Measurements from ENCODE around the gene ASB7. TPM values are rescaled to one million over a fixed set of nuclear protein-coding genes. Genes with fewer than 3 reads are reported as not detected.
"Not testable (repeated sequence)": the region's sequence is repeated elsewhere in the genome, so short reads cannot be mapped to it uniquely, and the experiment has no call there.

The ASB7 gene
- polyA plus RNA-seq, 1 donor: 10.4 TPM

DNA sequence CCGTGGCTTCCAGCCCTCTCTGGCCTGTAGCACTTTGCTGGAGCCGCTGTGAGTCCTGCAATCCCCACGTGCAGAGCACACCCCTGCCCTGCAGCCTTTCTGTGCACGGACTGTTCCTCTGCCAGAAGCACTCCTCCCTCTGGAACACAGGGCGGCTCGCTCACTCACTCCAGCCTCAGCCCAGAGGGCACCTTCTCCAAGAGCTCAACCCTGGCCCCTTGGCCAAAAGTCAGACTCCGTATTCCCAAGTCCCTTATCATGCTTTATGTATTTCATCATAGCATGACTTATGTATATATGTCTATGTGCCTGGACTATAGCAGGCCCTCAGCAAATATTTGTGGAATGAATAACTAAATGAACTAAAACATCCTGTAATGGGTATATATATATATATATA is 63.2 kb downstream of the ASB7 start:
- no peak overlapping the region for H3K27ac ChIP-seq (ENCODE audit: low read length)
- peaks cover 11% of the 10 kb centered on the region for H3K27me3 ChIP-seq (ENCODE audit: control insufficient read depth, insufficient read depth, low read length)
- H3K4me3 ChIP-seq (ENCODE audit: low read length): no peak overlapping the region
- DNase-seq: no peak
- peaks cover 9% of the 10 kb centered on the region for H3K4me1 ChIP-seq (ENCODE audit: control insufficient read depth, insufficient read depth, low read length)
- WGBS (ENCODE audit: insufficient coverage, low lambda C conversion rate): no CpG with 5 or more reads among the region's 7 CpGs
- no peaks in the 10 kb centered on the region for H3K9me3 ChIP-seq (ENCODE audit: control insufficient read depth, low read depth, low read length)
- H3K36me3 ChIP-seq (ENCODE audit: control insufficient read depth, insufficient read depth, low read length): no peaks in the 10 kb centered on the region

DNA sequence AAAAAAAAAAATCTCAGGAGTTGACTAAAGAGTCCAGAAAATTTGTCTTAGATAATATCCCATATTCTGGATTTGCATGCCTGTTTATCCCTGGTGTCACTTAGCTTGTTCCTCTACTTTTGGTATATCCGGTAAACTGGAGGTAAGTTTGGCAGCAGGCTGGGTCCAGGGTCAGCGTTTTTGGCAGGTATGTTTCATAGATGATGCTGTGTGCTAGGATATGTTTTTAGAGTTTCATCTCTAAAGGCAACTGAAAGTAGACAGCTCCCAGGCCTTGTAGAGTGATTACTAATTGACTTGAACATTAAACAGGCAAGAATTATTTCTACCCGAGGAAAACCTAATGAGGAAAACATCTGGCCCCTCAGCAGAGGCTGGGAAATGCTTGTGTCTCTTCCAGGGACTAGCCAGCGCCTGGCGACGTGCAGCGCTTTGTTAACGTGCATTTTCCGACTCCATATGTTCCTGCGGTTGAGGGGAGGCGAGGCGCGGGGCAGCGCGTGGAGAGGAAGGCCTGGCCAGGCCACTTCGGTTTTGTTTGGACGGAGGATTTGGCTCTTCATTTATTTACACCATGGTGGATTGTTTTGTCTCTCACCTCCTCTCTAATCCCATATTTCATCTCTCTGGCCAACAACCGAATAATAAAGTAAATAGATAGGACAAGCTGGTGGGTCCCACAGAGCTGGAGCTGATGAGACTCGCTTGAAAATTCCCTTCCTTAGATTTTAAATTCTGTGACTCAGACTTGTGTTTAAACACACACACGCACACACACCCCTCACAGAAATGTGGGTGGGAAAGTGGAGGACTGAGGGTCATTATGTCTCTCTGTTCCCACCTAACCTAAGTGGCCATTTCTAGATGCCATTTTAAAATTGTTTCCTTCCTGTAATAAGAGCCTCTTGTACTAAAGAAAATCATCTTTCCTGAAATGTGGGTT is 65.3 kb downstream of the ASB7 start:
- Histone ChIP-seq H3K9me3 (ENCODE audit: control insufficient read depth, low read depth, low read length) (no peaks in the 10 kb centered on the region), H3K36me3 (ENCODE audit: control insufficient read depth, insufficient read depth, low read length) (no peaks in the 10 kb centered on the region), H3K27ac (ENCODE audit: low read length) (peak overlapping the region; percentile 67), H3K4me1 (ENCODE audit: control insufficient read depth, insufficient read depth, low read length) (peaks cover 9% of the 10 kb centered on the region), H3K27me3 (ENCODE audit: control insufficient read depth, insufficient read depth, low read length) (peaks cover 11% of the 10 kb centered on the region), H3K4me3 (ENCODE audit: low read length) (no peak overlapping the region)
- DNase-seq: peak; percentile 59 to 64
- WGBS (ENCODE audit: insufficient coverage, low lambda C conversion rate): 90% methylated on average over 2 of the region's 20 CpGs

DNA sequence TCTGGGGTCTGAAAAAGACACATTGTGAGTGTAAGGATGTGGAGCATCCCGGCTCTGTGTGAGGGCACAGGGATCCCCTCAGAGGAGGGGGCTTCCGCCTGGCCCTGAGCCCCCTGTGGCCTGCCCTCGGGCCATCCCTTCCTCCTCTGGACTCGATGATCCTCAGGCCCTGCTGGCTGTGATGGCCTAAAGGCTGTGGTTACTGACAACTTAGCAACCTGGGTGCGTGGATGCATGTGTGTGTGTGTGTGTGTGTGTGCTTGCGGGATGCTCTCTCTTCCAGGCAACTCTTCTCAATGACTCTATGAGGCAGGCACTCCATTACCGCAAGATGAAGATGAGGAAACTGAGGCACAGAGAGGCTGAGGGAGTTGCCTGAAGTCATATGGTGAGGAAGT is 66.0 kb downstream of the ASB7 start:
- DNase-seq: peak in 1 of 2 donors; percentile 23
- no peaks in the 10 kb centered on the region for H3K36me3 ChIP-seq (ENCODE audit: control insufficient read depth, insufficient read depth, low read length)
- WGBS (ENCODE audit: insufficient coverage, low lambda C conversion rate): no CpG with 5 or more reads among the region's 7 CpGs
- peak overlapping the region; percentile 67 for H3K27ac ChIP-seq (ENCODE audit: low read length)
- H3K4me1 ChIP-seq (ENCODE audit: control insufficient read depth, insufficient read depth, low read length): peaks cover 9% of the 10 kb centered on the region
- H3K4me3 ChIP-seq (ENCODE audit: low read length): no peak overlapping the region
- H3K9me3 ChIP-seq (ENCODE audit: control insufficient read depth, low read depth, low read length): no peaks in the 10 kb centered on the region
- H3K27me3 ChIP-seq (ENCODE audit: control insufficient read depth, insufficient read depth, low read length): peaks cover 6% of the 10 kb centered on the region

DNA sequence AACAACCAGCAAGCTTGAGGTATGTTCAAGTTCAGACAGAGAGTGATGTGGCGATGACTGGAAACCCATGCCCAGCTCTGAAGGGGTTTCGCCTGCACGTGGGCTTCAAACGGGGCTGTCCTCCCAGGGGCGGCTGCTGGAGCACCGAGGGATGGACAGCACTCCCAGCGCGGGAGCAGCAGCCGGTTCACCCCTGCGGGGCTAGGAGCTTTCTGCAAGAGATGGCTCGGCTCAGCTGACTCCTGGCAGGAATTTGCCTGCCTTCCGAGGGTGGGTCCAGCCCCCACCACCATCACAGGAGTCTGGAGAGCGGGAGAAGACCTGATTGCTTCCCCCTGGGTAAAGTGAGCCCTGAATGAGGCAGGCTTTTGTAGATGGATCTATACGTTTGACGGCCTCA is 66.9 kb downstream of the ASB7 start:
- Histone ChIP-seq H3K4me3 (ENCODE audit: low read length) (no peak overlapping the region), H3K27me3 (ENCODE audit: control insufficient read depth, insufficient read depth, low read length) (no peaks in the 10 kb centered on the region), H3K36me3 (ENCODE audit: control insufficient read depth, insufficient read depth, low read length) (no peaks in the 10 kb centered on the region), H3K4me1 (ENCODE audit: control insufficient read depth, insufficient read depth, low read length) (peaks cover 9% of the 10 kb centered on the region), H3K27ac (ENCODE audit: low read length) (no peak overlapping the region), H3K9me3 (ENCODE audit: control insufficient read depth, low read depth, low read length) (no peaks in the 10 kb centered on the region)
- WGBS (ENCODE audit: insufficient coverage, low lambda C conversion rate): no CpG with 5 or more reads among the region's 15 CpGs
- DNase-seq: no peak

DNA sequence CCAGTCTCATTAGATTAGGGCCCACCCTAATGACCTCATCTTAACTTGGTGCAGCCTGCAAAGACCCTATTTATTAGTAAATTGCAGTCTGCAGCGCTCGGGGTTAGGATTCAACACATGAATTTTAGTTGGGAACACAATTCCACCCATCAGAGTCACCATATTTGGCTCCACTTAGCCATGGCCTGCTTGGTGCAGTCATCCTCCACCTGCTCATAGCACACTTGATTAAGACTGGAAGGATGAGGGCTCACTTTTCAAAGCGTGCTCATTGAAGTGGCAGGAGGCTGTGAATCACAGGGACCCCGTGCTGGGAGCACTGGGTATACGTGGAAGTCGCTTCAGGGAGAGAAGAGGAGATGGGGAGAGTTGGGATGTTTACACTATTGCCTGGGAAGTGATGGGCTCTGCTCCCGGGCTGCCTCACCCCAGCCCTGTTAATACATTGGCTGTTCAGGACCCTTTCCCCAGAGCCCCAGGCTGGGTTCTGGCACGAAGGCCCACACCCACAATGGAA is 68.2 kb downstream of the ASB7 start:
- Histone ChIP-seq H3K4me3 (ENCODE audit: low read length) (no peak overlapping the region), H3K27me3 (ENCODE audit: control insufficient read depth, insufficient read depth, low read length) (no peaks in the 10 kb centered on the region), H3K4me1 (ENCODE audit: control insufficient read depth, insufficient read depth, low read length) (peaks cover 9% of the 10 kb centered on the region), H3K36me3 (ENCODE audit: control insufficient read depth, insufficient read depth, low read length) (no peaks in the 10 kb centered on the region), H3K9me3 (ENCODE audit: control insufficient read depth, low read depth, low read length) (no peaks in the 10 kb centered on the region), H3K27ac (ENCODE audit: low read length) (no peak overlapping the region)
- DNase-seq: no peak
- no CpG with 5 or more reads among the region's 8 CpGs for WGBS (ENCODE audit: insufficient coverage, low lambda C conversion rate)

DNA sequence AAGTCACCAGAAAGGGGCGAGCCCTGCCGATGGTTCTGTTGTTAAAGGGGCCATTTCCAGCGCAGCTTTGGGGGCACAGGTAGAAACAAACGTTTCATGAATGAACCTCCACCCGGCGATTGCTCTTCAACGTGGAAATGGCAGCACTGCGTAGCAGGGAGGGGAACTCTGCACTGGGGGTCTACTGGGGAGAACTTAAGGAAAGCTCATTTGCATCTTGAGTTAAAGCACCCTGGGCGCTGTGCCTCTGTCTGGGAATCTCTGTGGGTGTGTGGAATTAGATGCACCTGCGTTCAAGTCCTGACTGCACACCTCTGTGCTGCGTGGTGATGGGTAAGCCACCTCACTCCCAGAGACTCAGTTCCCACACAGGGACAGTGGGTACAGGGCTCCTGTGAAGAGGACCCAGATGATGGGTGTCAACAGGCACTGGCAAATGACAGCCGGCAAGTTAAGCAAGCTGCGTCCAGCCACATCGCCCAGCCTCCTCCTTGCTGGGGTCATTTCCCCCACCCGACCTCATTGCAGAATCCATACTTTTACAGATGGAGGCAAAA is 68.8 kb downstream of the ASB7 start:
- Histone ChIP-seq H3K27ac (ENCODE audit: low read length) (no peak overlapping the region), H3K4me1 (ENCODE audit: control insufficient read depth, insufficient read depth, low read length) (peaks cover 9% of the 10 kb centered on the region), H3K36me3 (ENCODE audit: control insufficient read depth, insufficient read depth, low read length) (no peaks in the 10 kb centered on the region), H3K4me3 (ENCODE audit: low read length) (no peak overlapping the region), H3K27me3 (ENCODE audit: control insufficient read depth, insufficient read depth, low read length) (no peaks in the 10 kb centered on the region), H3K9me3 (ENCODE audit: control insufficient read depth, low read depth, low read length) (no peaks in the 10 kb centered on the region)
- DNase-seq: no peak
- no CpG with 5 or more reads among the region's 15 CpGs for WGBS (ENCODE audit: insufficient coverage, low lambda C conversion rate)

DNA sequence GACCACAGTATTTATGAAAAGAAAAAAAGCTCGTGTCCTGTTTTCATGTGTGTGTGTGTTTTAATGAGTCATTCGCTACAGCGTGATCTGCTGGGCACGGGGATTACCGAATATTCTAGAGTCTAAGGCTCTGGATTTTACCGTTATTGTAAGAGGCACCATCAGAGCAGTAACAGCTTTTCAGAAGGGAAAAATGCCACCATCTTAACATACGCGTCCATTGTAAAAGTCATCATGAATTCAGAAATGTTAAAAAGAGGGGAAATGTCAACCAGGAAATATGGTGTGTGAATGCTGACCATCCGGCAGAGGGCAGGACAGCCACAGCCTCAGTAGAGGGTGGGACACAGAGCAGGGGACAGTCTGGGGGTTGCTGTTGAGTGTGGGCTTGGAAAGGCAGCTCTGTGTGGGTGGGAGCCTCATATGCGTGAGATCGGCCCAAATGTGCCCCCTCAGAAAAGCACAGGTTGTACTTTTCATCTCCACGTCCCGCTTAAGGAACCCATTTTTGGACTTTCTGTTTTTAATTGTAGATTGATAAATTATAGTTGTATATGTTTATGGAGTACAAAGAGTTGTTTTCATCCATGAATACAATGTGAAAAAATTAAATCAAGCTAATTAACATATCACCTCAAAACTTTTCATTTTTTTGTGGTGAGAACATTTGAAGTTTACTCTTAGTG is 69.6 kb downstream of the ASB7 start:
- peak in 1 of 2 donors; percentile 12 for DNase-seq
- no peak overlapping the region for H3K27ac ChIP-seq (ENCODE audit: low read length)
- no peaks in the 10 kb centered on the region for H3K9me3 ChIP-seq (ENCODE audit: control insufficient read depth, low read depth, low read length)
- no peaks in the 10 kb centered on the region for H3K36me3 ChIP-seq (ENCODE audit: control insufficient read depth, insufficient read depth, low read length)
- H3K4me3 ChIP-seq (ENCODE audit: low read length): no peak overlapping the region
- peaks cover 9% of the 10 kb centered on the region for H3K4me1 ChIP-seq (ENCODE audit: control insufficient read depth, insufficient read depth, low read length)
- no peaks in the 10 kb centered on the region for H3K27me3 ChIP-seq (ENCODE audit: control insufficient read depth, insufficient read depth, low read length)
- WGBS (ENCODE audit: insufficient coverage, low lambda C conversion rate): no CpG with 5 or more reads among the region's 13 CpGs

DNA sequence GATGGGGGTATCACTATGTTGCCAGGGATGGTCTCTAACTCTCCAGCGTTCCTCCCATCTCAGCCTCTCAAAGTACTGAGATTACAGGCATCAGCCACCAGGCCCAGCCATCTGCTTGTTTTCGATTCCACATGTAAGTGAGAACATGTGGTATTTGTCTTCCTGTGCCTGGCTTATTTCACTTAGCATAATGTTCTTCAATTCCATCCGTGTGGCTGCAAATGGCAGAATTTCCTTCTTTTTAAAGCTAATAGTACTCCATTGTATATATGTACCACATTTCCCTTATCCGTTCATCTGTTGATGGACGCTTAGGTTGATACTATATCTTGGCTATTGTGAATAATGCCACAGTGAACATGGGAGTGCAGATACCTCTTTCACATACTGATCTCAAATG is 70.6 kb downstream of the ASB7 start:
- H3K9me3 ChIP-seq (ENCODE audit: control insufficient read depth, low read depth, low read length): no peaks in the 10 kb centered on the region
- no peak overlapping the region for H3K4me3 ChIP-seq (ENCODE audit: low read length)
- peaks cover 9% of the 10 kb centered on the region for H3K4me1 ChIP-seq (ENCODE audit: control insufficient read depth, insufficient read depth, low read length)
- no peaks in the 10 kb centered on the region for H3K36me3 ChIP-seq (ENCODE audit: control insufficient read depth, insufficient read depth, low read length)
- H3K27ac ChIP-seq (ENCODE audit: low read length): no peak overlapping the region
- no peaks in the 10 kb centered on the region for H3K27me3 ChIP-seq (ENCODE audit: control insufficient read depth, insufficient read depth, low read length)
- WGBS (ENCODE audit: insufficient coverage, low lambda C conversion rate): no CpG with 5 or more reads among the region's 5 CpGs
- no peak for DNase-seq

DNA sequence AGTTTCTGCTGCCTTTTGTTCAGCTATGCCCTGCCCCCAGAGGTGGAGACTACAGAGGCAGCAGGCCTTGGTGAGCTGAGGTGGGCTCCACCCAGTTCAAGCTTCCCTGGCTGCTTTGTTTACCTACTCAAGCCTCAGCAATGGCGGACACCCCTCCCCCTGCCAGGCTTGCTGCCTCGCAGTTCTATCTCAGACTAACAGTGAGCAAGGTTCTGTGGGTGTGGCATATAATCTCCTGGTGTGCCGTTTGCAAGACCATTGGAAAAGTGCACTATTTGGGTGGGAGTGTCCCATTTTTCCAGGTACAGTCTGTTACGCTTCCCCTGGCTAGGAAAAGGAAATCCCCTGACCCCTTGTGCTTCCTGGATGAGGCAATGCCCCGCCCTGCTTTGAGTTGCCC is 76.8 kb downstream of the ASB7 start:
- H3K27ac ChIP-seq (ENCODE audit: low read length); H3K4me3 ChIP-seq (ENCODE audit: low read length); DNase-seq; H3K4me1 ChIP-seq (ENCODE audit: control insufficient read depth, insufficient read depth, low read length); H3K27me3 ChIP-seq (ENCODE audit: control insufficient read depth, insufficient read depth, low read length); H3K36me3 ChIP-seq (ENCODE audit: control insufficient read depth, insufficient read depth, low read length); H3K9me3 ChIP-seq (ENCODE audit: control insufficient read depth, low read depth, low read length): not testable (repeated sequence)
- no CpG with 5 or more reads among the region's 5 CpGs for WGBS (ENCODE audit: insufficient coverage, low lambda C conversion rate)

DNA sequence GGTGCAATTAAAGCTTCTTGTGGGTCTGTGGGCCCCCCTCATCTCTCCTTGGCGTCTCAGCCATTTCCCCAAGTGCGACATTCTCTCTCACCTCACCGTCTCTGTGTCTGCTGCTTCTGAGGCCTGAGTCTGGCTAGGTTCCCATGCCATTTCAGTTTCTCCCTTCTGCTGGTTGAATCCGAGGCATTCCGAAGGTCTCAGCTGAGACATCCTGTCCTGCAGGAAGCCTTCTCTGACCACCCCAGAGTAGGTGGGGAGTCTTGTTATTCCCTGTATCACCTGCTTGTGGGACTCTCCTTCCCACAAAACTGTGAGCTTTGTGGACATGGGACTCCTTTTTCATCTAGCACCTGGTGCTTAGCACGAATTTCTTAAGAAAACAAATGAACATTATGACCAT is 78.3 kb downstream of the ASB7 start:
- no peak overlapping the region for H3K27ac ChIP-seq (ENCODE audit: low read length)
- no peaks in the 10 kb centered on the region for H3K4me1 ChIP-seq (ENCODE audit: control insufficient read depth, insufficient read depth, low read length)
- WGBS (ENCODE audit: insufficient coverage, low lambda C conversion rate): 40% methylated on average over 1 of the region's 6 CpGs
- H3K27me3 ChIP-seq (ENCODE audit: control insufficient read depth, insufficient read depth, low read length): no peaks in the 10 kb centered on the region
- peaks cover 2% of the 10 kb centered on the region for H3K9me3 ChIP-seq (ENCODE audit: control insufficient read depth, low read depth, low read length)
- no peak overlapping the region for H3K4me3 ChIP-seq (ENCODE audit: low read length)
- no peak for DNase-seq
- H3K36me3 ChIP-seq (ENCODE audit: control insufficient read depth, insufficient read depth, low read length): no peaks in the 10 kb centered on the region
